NCI-H2081 (cell line): Measurements from ENCODE around the gene TSPEAR.
"Not testable (repeated sequence)": the region's sequence is repeated elsewhere in the genome, so short reads cannot be mapped to it uniquely, and the experiment has no call there.

Experiments
- DNase-seq, 2 experiments: peaks; one replicate each; lab custom pipeline; 2025; lab: John Stamatoyannopoulos, UW

TSPEAR gene

GRCh38 chr21:44603109-44603875 is 108.1 kb downstream of the TSPEAR start:
- no peak for DNase-seq

GRCh38 chr21:44602463-44602850 is 108.9 kb downstream of the TSPEAR start:
- DNase-seq: no peak

- DNase-seq: no peak
These were observed 109.5 kb downstream of the TSPEAR start for GRCh38 chr21:44601596-44602462.

- DNase-seq: peak in 1 of 2 experiments; percentile 5
These were observed 110.3 kb downstream of the TSPEAR start for GRCh38 chr21:44601091-44601490.

- DNase-seq: not testable (repeated sequence)
These were observed 111.0 kb downstream of the TSPEAR start, which contains the start of gene KRTAP10-7 for GRCh38 chr21:44600118-44600978. TSS of gene KRTAP10-7 (plus strand) at chr21:44600597. CDS start at chr21:44600622, 25 bp downstream.

- no peak for DNase-seq
These were observed 111.9 kb downstream of the TSPEAR start for GRCh38 chr21:44599264-44600029.

GRCh38 chr21:44598061-44598460 is 113.3 kb downstream of the TSPEAR start:
- DNase-seq: no peak

GRCh38 chr21:44596068-44596725 is 115.2 kb downstream of the TSPEAR start:
- DNase-seq: no peak

GRCh38 chr21:44595524-44595923 is 115.8 kb downstream of the TSPEAR start:
- DNase-seq: no peak

- DNase-seq: no peak
These were observed 116.9 kb downstream of the TSPEAR start for GRCh38 chr21:44594406-44594916.

GRCh38 chr21:44593598-44594405 is 117.6 kb downstream of the TSPEAR start:
- no peak for DNase-seq

GRCh38 chr21:44592446-44593311 is 118.7 kb downstream of the TSPEAR start, which contains the start of gene KRTAP10-6:
TSS of gene KRTAP10-6 (minus strand) at chr21:44592505. CDS start at chr21:44592484, 21 bp downstream.
- DNase-seq: no peak

GRCh38 chr21:44591801-44592130 is 119.6 kb downstream of the TSPEAR start:
- peak in 1 of 2 experiments; percentile 34 for DNase-seq

GRCh38 chr21:44590897-44591800 is 120.2 kb downstream of the TSPEAR start:
- DNase-seq: peak in 1 of 2 experiments; percentile 46

- DNase-seq: no peak
These were observed 121.1 kb downstream of the TSPEAR start for GRCh38 chr21:44590311-44590721.

- DNase-seq: no peak
These were observed 121.6 kb downstream of the TSPEAR start for GRCh38 chr21:44589586-44590305.

- DNase-seq: no peak
These were observed 122.3 kb downstream of the TSPEAR start for GRCh38 chr21:44589094-44589493.
